HG02884 (cell line): ENCODE results near the gene SLC6A11.

Experiments
- ATAC-seq: cut with Tn5 transposase; IDR thresholded peaks from one replicate; pipeline ENCODE4 v1.9.1; 2021; ENCODE audit warnings: mild to moderate bottlenecking, moderate library complexity; ENCODE audit not compliant: unreplicated experiment

Gene SLC6A11

DNA sequence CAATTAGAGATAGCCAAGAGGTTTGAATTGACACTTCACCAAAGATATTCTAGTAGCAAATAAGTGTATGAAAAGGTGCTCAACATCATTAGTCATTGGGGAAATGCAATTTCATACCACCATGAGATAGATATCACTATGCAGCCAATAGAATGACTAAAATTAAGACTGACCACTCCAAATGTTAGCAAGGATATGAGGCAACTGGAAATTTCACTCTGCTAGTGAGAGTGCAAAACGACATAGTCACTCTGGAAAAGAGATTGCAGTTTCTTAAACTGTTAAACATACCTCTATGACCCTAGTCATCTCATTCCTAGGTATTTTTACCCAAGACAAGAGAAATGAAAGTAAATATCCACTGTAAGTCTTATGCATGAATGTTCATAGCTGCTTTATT, 27.6 kb upstream of the SLC6A11 start:
- no peak for ATAC-seq

DNA sequence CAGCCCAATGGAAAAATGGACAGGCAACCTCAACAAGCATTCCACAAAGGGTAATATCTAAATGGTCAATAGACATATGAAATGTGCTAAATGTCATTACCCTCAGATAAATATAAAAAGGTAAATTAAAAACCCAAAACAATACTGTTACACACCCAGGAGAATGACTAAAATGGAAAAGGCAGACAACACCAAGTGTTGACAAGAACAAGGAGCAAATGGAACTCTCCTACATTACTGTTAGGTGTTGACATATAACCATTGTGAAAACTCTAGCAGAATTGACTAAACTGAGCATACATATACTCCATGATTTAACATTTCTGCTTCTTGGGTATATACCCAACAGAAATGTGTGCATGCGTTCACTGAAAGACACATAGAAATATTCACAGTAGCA, 25.3 kb upstream of the SLC6A11 start:
- no peak for ATAC-seq

DNA sequence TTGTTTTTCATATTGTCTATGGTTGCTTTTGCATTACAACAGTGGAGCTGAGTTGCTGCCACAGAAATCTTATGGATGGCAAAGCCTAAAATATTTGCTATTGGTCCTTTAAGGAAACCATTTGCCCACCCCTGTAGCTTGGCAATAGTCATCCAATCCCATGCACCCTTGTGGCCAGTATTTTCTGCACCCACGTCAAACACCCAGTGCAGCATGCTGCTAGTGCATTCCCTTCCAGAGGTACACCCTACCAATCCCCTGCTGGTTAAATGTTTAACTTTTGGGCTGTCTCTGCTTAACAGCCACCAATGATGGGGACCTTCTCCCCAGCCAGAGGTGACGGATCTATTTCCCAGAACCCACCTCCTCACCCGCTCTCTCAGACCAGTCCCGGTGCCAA, 23.8 kb upstream of the SLC6A11 start:
- ATAC-seq: no peak

DNA sequence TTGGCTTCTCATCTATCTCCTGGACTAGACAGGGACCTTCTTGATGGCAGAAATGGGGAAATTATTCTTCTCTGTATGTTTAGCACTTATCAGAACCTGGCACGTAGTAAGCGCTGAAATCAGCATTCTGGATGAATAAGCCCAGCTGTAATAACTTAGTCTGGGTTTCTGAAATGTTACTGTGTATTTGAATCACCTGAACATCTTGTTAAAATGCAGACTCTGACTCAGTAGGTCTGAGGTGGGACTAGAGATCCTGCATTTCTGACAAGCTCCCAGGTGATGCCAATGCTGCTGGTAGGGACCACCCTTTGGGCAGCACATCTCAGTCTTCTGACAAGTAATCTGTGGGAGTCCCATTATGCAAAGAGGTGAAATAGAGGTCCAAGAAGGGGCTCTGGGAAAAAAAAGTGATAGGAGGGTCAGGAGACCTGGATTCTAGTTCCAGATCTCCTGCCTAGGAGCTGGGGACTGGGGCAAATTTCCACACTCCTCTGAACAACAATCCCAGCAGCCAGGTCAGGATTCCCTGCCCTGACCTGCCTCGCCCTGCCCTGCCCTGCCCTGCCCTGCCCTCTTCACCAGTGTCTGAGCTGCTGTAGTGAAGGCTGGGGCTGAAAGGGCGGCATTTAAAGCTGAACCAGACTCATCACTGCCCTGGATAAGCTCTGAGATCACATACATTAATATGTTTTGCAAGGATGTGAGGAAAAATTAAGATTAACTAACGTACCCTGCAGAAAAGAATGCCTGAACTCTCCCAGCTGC, 17.2 kb upstream of the SLC6A11 start:
- ATAC-seq: no peak

DNA sequence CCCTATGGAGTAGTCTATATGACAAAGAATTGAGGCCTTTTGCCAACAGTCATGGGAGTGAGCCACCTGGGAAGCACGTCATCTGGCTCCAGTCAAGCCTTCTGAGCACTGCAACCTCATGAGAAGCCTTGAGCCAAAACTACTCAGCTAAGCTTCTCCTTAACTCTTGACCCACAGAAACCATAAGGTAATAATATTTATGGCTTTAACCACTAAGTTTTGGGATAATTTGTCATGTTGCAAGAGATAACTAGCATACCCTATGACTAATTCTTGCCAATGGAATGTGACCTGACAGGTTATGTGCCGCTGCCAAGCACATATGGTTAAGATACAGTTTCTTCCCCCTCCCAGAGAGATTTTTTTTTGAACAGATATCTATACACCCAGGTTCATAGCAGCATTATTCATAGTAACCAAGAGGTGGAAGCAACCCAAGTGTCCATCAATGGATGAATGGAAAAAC, 11.8 kb upstream of the SLC6A11 start:
- no peak for ATAC-seq

DNA sequence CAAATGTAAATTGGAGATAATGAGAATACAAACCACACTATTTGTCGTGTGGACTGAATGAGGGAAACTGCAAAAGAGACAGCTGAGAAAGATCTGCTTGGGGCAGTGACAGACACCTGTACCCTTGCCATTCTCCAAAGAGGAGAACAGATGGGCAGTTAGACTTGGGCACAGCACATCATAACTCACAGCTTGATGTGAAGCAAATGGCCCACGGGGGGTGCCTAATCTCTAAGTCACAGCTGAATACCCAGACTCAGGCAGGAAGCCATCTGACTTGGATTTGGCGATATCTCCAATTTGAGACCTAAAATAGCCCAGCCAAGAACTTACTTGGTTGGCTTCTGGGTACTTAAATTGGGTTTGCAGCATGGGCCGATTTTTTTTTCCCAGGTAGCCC, 10.0 kb upstream of the SLC6A11 start:
- no peak for ATAC-seq

DNA sequence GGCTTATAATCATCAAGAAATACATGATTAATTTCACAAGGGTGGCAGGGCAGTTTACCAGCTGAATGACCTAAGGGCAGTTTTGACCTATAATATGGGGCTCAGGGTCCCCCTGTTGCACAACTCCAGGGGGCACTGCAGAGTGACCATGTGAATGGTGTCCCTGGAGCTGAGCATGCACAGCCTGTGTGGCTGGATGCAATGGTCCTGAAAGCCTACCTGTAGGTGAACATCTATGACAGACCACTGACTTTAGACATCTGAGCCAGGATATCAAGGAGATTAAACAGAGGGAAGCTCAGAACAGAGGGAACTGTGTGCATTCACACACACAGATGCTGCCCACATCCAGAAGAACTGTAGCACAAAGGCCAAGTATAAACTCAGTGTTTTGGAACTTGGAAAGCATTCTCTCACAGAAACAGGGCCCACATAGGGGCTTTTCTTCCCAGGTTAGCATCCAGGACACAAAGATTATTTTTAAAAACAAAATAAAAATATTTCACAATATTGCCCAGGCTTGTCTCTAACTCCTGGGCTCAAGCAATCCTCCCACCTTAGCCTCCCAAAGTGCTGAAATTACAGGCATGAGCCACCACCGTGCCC, 7.8 kb upstream of the SLC6A11 start:
- ATAC-seq: no peak

DNA sequence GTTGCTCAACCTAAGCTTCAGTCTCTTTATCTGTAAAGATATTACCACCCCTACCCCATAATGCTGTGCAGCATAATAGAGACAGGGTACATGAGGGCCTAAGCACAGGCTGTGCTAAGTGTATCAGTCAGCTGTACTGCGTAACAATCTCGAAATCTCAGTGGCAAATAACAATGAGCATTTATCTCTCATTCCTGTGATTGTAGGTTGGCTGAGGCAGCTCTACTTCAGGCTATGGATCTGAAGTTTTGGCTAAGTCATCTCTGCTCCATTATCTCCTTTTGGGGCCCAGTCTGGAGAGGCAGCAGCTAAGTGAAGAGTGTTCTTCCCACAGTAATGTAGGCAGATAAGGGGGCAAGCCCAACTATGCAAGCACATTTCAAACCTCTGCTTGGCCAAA, 7.1 kb upstream of the SLC6A11 start:
- no peak for ATAC-seq

DNA sequence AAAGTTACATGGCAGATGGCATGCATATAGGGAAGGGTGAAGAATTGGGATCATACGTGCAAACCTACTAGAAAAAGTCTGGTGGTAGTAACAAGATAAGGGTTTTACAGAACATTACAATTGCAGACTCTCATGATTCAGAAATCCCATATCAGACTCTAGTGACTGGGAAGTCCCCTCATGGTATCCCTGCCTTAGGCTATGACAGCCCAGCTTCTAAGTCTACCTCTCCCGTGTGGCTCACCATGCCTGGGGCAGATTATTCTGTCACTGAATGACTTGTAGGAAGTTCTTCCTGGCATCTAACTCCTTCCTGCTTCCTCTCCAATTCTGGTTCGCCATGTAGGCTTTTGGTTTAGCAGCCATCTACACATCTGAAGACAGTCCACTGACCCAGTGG, 5.7 kb upstream of the SLC6A11 start:
- ATAC-seq: no peak

DNA sequence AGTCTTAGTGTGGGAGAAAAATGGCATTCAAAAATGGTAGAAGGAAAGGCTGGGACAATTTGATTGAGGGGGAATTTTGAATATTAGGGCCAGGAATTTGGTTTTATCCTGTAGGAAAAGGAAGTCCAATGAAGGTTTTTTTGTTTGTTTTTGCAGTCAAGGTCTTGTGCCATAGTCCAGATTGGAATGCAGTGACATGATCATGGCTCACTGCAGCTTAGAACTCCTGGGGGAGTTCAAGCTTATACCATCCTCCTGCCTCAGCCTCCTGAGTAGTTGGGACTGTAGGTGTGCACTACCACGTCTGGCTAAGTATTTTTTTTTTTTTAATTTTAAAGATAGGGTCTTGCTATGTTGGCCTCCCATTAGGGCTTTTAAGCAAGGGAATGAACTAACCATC, 2.6 kb upstream of the SLC6A11 start:
- ATAC-seq: no peak

DNA sequence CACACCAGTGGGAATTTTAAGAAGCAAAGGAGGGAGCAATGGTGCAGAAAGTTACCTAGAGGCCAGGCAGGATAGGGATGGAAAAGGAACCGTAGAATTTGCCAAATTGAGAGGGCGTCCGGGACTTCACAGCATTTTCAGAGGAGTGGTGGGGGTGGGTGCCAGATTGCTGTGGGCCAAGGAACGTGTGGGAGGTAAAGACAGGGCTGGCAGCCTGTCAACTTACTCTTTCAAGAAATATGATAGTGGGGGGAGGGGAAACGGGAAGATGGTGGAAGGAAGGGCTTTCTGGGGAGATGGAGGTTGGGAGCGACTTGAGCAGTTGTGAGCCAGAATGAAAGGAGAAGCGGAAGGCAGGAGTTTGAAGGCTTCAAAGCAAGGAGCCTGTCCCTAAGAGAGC, 1.4 kb upstream of the SLC6A11 start:
- ATAC-seq: no peak

DNA sequence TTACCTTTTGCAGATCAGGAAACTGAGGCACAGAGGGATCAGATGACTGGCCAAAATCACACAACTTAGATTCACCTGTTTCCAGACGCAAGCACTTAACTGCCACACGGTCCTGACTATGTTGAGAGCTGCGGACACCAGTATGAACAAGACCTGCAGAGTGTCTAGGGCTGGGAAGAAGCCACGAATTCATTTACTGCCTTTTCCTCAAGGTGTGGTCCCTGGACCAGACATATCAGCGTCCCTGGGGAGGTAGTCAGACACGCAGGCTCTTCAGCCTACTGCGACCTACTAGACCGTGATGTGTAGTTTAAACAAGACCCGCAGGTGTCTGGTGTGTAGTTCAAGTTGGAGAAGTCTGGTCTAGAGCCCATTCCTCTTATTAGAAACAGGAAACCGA, 541 bp upstream of the SLC6A11 start:
- ATAC-seq: no peak

DNA sequence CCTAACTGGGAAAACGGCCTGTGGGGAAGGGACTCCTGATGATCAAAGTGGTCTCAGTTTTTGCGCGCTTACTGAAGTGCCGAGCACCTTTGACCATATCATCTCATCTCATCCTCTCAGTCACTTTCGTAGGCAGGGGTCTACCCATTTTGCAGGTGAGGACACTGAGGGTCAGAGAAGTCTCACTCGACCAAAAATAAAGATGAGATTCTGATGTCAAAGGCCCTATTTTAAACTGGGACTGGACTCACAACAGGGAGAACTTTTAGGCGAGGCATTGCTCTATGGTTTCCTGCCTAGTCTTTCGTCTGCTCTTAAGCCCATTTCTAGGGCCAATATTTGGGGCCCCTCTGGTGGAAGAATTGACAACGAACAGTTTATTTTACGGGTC, 830 bp downstream of the SLC6A11 start:
- ATAC-seq: no peak

DNA sequence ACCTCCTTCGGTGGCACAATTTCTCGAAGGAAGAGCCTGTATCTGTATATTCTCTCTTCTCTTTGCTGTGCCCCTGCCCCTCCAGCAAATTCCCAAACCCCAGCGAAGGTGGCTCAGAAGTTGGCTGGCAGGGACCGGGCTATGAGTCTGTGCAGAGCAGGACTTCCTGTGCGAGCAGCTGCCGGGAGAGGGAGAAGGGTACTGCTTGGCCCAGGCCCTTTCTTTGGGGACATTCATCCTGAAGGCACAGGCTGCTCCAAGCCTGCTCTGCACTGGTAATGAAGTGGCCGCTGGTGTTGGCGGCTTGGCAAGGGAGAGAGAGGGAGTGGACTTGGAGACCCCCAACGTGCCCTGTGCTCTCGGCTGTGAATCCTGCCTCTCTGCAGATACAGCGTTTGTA, 1.5 kb downstream of the SLC6A11 start:
- ATAC-seq: no peak

DNA sequence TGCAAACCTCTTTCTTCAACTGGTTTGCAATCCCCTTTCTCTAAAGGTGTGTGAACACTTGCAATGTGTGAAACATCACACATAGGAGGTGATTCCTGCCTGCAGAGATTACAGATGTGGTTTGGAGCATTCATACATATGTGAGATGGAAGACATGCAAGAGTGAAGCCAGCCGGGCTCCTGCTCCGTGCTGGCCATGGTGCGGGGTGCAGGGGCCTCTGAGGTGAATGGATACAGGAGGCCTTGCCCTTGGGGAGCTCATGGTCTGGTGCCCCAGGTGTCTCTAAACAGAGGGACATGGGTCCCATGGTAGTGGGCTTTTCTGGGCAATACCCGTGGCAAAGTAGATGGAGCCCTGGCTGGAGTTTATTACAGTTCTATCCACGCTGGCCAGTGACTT, 6.0 kb downstream of the SLC6A11 start:
- no peak for ATAC-seq

DNA sequence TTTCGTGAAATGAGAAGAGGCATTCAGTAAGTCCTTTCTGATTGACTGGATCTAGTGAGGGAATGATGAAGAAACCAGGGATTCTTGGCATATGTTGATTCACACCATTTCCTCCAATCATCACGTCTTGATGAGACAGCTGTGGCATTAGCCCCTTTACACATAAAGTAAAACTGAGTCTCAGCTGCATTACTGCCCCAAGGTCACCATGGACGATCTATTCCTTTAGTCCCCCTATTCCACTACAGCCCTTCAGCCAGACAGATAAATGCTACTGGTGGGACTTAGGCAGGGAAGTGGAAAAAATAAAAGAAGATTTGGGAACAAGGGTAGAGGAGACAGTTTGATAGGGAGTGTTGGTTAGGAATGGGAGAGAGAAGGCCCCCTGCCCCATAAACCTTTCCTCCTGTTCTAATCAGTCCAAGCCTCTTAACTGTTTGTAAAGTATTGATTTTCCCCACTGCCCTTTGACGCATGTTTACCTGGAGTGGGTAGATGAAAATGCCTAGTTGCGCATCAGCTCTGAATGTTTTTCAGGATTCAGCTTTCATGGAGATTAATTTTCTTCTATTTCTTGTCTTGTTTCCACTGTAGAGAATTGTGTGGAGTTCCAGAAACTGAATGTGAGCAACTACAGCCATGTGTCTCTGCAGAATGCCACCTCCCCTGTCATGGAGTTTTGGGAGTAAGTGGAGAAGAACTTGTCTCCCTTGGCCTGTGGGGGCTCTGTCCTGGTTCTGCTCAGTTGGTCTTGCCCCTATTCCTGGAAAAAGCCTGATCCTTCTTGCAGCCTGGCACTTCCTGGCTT, 6.9 kb downstream of the SLC6A11 start:
- ATAC-seq: no peak

DNA sequence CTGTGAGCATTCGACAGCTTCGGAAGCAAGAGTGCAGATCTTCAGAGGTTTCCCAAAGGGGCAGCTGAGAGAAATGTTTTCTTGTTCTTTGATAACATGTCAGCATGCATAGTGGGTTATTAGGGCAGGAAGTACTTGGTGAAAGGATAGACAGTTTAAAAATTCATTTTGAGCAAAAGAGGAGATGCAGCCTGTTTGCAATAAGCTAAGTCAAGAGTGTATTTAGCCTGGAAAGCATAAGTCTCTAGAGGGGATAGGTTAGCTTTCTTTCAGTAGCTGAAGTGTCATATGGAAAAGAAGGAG, 7.4 kb downstream of the SLC6A11 start:
- no peak for ATAC-seq

DNA sequence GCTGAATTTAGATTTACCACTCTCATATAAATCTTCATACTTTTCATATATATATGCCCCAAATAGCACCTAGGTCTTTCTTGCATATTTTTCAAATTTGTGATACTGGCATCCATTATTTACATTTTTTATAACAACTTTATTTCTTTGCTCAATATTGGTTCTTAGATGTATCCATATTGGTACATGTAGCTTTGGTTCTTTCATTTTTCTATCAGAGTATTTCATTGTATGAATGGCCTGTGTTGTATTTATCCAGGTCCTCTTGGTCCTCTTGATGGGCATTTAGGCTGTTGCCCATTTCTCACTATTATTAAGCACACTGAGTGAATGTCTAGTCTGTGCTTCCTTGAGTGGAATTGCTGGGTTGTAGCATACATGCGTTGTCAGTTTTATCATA, 8.4 kb downstream of the SLC6A11 start:
- no peak for ATAC-seq

DNA sequence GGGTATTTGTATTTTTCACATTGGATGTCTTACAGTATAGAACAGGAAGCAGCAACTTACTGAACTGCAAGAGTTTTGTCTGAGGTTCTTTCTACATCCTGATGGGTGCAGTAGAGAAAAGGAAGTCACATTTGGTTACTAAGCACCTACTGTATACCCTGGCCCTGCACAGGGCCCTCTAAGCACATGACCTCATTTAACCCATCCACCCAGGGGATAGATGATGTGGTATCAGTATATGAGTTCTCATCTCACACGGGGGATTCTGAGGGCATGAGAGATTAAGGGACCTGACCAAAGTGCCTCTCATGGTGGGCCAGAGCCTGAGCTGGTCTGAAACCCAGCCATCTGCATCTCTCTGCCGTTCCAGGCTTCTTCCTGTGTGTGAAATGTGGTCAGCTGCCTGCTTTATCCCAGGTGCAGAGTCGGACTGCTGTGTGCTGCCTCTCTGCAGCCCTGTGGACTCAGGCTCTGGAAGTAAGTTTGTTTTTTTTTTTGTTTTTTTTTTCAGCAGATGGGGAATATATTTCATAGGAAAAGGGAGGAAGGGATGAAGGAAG, 17.9 kb downstream of the SLC6A11 start:
- ATAC-seq: no peak

DNA sequence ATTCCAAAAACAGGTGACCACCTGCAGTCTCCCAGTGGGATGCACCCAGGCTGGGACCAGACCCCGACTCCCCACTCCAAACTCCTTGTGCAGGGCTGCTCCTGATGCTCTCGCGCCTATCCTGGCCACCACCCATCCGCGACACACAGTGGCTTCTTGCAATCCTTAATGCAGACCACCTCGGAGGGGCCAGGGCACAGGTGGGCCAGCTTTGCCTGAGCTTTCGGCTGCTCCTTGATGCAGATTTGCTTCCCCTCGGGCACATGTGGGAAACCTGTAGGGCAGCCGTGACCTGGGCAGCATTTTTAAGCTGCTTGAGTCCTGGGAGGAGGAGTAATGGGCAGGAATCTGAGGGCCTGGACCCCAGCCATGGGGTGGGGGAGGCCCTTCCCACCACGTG, 18.9 kb downstream of the SLC6A11 start:
- ATAC-seq: no peak

DNA sequence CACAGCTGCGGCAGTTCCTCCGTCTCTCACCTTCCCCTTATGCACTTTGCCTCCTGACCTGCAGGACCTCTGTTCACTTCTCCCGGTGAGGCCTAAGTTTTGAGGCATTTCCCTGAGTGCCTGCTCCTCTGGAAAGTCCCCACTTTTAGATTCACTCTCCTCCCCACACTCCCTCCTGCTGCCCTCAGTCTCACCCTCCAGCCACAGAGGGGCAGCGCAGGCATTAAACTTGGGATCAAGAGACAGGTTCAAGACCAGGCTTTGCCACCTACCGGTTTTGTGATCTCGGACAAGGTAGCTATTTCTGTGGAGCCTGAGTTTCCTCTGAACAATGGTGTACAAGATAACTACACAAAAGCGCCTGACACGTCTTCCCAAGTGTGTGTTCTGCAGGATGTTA, 19.4 kb downstream of the SLC6A11 start:
- ATAC-seq: no peak

DNA sequence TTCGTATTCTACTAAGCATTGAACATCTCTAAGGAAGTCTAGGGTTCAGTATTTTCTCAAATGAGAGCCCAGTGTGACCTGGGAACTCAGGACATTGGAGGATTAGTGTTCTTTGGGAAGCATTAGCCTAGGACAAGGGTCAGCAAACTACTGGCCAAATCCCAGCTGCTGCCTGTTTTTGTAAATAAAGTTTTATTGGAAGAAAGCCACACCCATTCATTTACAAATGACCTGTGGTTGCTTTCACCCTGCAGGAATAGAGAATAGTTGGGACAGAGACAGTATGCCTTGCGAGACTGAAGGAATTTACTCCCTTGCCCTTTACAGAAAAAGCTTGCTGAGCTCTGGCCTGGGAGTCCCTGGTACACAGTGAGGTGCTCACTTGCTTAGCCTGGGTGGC, 20.6 kb downstream of the SLC6A11 start:
- no peak for ATAC-seq
